Activated naive CD4-positive, alpha-beta T cell treated with anti-CD3 and anti-CD28 coated beads, Interleukin-2, amount 50 U/mL, for 72 hours (primary cell): ENCODE data around the gene SOCS3. TPM values are rescaled to one million over a fixed set of nuclear protein-coding genes. Genes with fewer than 3 reads are reported as not detected.
A peak's percentile ranks its signal among the peaks of the same experiment; 100 is the strongest.

Source experiments
- ATAC-seq, 2 donors: fragments of 150-1000 bp; cut with Tn5 transposase; 2 replicates each; pipeline ENCODE4 v1.10.0; 2021; ENCODE audit warnings: mild to moderate bottlenecking in 2 of 2, moderate library complexity in 2 of 2
- DNase-seq, 2 donors: peaks; one replicate each; pipeline ENCODE4 v3.0.0; 2021 to 2022; ENCODE audit warnings: low spot score in 2 of 2
- H3K27ac Mint-ChIP-seq, 2 donors: one replicate each; pipeline ENCODE4 v1.8.0; 2022; ENCODE audit warnings: mild to moderate bottlenecking in 2 of 2, mixed read lengths in 2 of 2
- H3K36me3 Mint-ChIP-seq, 2 donors: one replicate each; pipeline ENCODE4 v1.8.0; 2022; ENCODE audit warnings: mixed read lengths in 2 of 2
- H3K9me3 Mint-ChIP-seq, 2 donors: one replicate each; pipeline ENCODE4 v1.8.0; 2022; ENCODE audit warnings: mixed read lengths in 2 of 2
- total RNA-seq, 2 donors: library from RNA; stranded (reverse); gene quantifications; one replicate each; pipeline ENCODE4 v1.2.3, GENCODE V29; 2022

SOCS3 gene, protein sequence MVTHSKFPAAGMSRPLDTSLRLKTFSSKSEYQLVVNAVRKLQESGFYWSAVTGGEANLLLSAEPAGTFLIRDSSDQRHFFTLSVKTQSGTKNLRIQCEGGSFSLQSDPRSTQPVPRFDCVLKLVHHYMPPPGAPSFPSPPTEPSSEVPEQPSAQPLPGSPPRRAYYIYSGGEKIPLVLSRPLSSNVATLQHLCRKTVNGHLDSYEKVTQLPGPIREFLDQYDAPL
- 100 to 1,000 TPM; 179 to 182 TPM for total RNA-seq

DNA sequence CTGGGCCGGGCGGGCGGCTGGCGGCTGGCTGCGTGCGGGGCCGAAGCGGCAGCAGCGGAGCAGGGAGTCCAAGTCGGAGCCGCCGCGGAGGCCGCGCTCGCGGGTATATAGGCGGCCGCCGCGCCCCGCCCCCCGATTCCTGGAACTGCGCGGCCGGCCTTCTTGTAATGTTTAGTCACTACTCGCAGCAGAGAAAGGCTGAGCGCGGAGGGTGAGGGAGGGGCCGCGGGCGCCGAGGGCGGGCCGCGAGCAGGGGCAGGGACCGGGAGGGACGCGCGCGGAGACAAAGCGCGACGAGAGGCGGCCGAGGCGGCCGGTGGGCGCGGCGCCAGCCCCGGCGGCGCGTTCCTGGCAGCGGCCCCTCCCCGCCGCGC is at the start of gene SOCS3:
Gene SOCS3, minus strand, starts transcription at position 81 of the 374 bp plus-strand sequence. CDS start 982 bp downstream, outside the sequence.
- no peaks in the 10 kb centered on the region for H3K9me3 Mint-ChIP-seq
- H3K36me3 Mint-ChIP-seq: peaks cover 35 to 37% of the 10 kb centered on the region in 2 donors
- DNase-seq: peak; percentile 99
- ATAC-seq: peak; percentile 64 to 75
- H3K27ac Mint-ChIP-seq: peak within 1 kb of the TSS; percentile 95 to 99

DNA sequence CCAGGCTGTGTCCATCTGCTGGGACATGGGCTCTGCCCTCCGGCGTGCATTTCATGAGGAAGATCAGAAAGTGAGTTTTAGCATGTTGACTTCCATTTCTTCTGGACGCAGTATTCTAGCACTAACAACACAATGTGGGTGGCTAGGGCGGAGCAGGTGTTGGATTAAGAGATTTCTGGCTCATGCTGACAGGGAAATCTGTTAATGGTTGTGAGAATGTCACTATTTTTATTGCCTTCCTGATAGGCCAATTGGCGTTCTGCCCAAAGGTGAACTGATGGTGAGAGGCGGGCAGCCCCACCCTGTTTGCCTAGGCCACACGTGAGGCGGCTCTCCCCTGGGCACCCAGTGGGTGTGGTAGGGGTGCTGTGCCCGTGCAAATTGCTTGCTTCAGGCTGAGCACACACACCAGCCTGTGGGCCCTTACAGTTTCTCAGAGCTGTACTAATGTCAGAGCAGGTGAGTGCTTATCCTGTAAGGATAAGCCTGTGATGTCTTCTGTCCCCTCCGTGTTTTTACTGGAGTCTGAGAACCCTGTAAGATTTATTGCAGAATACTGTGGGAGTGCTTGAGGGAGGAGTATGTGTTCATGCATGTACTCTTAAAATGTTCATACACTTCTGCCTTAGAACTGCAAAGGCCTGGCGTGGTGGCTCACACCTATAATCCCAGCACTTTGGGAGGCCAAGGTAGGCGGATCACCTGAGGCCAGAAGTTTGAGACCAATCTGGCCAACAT is 49.5 kb upstream of the SOCS3 start:
- H3K9me3 Mint-ChIP-seq: no peaks in the 10 kb centered on the region
- H3K27ac Mint-ChIP-seq: peak overlapping the region; percentile 61 to 68
- ATAC-seq (no peak), DNase-seq (no peak)
- H3K36me3 Mint-ChIP-seq: peaks cover 0 to 25% of the 10 kb centered on the region in 2 donors

DNA sequence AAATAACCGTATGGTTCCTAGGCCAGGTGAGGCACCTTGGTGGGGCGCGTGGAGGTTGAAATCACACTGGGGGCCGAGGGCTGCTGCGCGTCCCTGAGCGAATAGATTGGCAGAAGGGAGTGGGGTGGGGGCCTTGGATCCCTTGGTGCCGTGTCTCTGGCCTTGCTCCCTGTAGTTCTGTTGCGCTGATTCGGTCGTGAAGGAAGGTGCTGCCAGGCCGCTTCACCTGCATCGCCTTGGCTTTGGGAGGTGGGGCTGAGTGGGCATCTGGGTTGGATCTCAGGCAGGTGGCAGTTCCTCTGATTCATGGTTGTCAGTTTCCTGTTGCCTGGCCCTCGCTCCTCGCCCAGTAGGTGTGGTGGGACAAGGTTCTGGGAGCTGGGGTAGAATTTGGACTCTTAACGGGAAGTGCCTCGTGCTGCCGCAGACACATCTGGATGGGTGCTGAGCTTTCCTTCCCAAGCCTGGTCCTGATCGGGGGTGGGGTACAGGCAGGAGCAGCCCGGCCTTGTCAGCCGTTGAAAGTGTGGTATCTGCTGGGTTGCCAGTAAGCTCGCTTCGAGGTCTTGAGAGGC is 48.7 kb upstream of the SOCS3 start:
- no peaks in the 10 kb centered on the region for H3K9me3 Mint-ChIP-seq
- H3K36me3 Mint-ChIP-seq: peaks cover 4 to 25% of the 10 kb centered on the region in 2 donors
- H3K27ac Mint-ChIP-seq: peak overlapping the region; percentile 68 to 84
- ATAC-seq: no peak
- DNase-seq: no peak

DNA sequence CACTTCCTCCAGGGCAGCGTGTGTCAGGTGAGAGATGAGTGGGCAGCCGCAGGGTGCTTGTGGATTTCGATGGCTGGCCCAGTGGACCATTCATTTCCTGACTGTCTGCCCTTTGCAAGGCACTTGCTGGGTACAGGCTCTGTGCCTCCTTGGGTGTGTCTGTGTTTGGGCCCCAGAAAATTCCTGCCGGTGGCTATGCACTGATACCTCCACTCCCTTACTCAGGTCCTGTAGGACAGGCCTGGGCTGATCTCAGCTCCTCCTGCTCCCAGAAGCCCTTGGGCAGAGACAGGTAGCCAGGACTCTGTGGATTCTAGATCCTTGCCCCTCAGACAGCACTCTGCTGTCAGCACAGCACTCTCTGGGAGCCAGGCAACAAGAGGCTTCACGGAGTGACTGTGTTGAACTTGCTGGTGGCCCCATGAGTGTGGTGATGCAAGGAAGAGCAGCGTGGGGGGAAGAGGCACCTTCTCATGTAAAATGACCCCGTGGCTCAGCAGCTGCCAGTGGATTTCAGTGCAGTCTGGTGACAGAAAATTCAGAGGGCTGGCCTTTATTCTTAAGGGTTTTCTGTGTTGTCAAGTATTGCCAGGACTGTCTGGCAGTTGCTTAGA is 47.6 kb upstream of the SOCS3 start:
- no peak for DNase-seq
- H3K36me3 Mint-ChIP-seq: peaks cover 12 to 34% of the 10 kb centered on the region in 2 donors
- peak overlapping the region; percentile 68 to 84 for H3K27ac Mint-ChIP-seq
- peak in 1 of 2 donors; percentile 38 for ATAC-seq
- no peaks in the 10 kb centered on the region for H3K9me3 Mint-ChIP-seq

DNA sequence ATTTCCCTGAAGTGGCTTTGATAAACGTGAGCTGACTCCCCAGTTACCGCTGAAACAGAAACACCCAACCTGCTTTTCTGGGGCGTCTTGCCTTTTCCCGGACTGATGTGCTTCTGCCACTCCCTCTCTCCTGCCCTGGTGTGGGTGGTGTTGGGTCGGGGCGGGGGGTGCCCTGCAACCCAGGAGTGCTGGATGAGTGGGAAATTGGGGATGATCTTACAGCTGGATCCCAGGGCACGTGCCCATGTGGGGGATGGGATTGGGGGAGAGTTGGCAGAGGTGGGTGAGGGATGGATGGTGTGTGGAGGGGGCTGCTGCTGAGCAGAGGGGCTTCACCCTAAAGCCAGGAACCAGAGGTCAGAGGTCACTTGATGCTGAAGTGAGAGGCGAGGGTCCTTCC is 47.0 kb upstream of the SOCS3 start:
- DNase-seq (no peak), ATAC-seq (no peak)
- peak overlapping the region; percentile 44 to 84 for H3K27ac Mint-ChIP-seq

DNA sequence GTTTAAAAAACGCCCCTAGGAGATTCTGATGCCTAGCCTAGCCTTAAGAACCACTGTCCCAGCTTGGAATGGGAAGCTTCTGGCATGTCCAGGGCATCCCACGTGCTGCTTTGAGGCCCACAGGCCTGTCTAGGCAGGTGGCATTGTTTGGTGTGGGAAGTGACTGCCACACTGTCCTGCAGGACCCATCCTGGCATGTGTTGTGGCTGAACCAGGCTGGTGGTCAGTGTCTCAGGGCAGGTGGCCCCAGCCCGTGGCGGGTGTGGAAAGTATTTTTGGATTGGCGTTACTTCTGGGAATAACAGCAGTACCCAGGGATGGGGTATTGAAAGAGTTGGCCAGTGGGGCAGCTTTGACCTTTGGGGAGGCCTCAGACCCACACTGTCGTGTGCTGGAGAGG is 46.5 kb upstream of the SOCS3 start:
- Mint-ChIP-seq H3K27ac (peak overlapping the region; percentile 44 to 91), H3K9me3 (no peaks in the 10 kb centered on the region), H3K36me3 (peaks cover 12 to 34% of the 10 kb centered on the region in 2 donors)
- no peak for DNase-seq
- ATAC-seq: no peak

More for the DNA sequence above, 47.0 kb upstream of the SOCS3 start:
- no peaks in the 10 kb centered on the region for H3K9me3 Mint-ChIP-seq
- peaks cover 12 to 34% of the 10 kb centered on the region in 2 donors for H3K36me3 Mint-ChIP-seq

DNA sequence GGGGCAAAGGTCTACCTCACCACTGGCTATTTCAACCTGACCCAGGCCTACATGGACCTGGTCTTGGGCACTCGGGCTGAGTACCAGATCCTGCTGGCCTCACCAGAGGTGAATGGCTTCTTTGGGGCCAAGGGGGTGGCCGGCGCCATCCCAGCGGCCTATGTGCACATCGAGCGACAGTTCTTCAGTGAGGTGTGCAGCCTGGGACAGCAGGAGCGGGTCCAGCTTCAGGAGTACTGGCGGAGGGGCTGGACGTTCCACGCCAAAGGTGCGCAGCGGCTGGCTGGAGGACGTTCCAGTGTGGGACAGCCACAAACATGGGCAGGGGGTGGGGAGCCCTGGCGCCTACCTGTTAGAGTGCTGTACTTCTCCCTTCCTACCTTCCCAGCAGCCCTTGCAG is 43.9 kb upstream of the SOCS3 start:
- no peaks in the 10 kb centered on the region for H3K9me3 Mint-ChIP-seq
- no peak for ATAC-seq
- H3K27ac Mint-ChIP-seq: peak overlapping the region; percentile 7 to 40
- DNase-seq: no peak
- H3K36me3 Mint-ChIP-seq: peaks cover 12 to 29% of the 10 kb centered on the region in 2 donors

DNA sequence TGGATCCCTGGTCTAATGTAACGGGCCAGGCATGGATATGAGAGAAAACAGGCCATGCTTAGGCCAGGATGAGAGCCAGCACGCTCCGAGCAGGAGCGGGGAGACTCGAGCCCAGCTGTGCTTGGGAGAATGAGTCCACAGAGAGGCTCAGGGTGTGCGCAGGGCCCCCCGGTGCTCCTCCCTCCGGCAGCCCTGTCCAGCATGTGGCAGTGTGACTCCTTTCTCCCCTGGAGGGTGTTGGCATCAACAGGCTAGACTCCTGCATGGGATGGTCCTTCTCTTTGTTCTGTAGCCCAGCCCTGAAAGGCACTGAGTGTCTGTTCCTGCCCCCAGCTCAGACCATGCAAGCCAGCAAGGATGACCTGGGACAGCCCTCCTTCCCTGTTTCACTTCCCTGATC is 42.0 kb upstream of the SOCS3 start:
- Mint-ChIP-seq H3K36me3 (peaks cover 12 to 29% of the 10 kb centered on the region in 2 donors), H3K9me3 (no peaks in the 10 kb centered on the region), H3K27ac (peak overlapping the region; percentile 44 to 63)
- DNase-seq (no peak), ATAC-seq (no peak)

DNA sequence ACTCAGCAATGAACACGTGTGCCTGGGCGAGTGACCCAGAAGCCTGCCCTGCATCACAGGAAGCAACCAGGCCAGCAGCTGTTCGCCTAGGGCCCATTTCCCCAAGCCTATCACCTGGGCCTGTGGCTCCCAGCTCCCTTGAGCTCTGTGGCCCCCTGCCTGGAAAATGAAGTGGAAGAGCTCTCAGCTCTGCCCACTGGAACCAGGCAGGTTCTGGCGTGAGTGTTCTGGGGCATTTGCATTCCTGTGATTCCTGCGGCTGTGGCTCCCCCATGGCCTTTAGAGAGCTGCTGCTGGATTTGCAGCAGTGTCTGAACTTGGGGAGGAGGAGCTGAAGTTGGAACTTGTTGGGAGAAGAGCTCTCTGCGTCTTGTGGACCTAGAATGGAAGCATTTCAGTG is 41.4 kb upstream of the SOCS3 start:
- ATAC-seq (no peak), DNase-seq (no peak)
- H3K9me3 Mint-ChIP-seq: no peaks in the 10 kb centered on the region
- H3K27ac Mint-ChIP-seq: peak overlapping the region; percentile 44 to 63
- H3K36me3 Mint-ChIP-seq: peaks cover 12 to 33% of the 10 kb centered on the region in 2 donors

DNA sequence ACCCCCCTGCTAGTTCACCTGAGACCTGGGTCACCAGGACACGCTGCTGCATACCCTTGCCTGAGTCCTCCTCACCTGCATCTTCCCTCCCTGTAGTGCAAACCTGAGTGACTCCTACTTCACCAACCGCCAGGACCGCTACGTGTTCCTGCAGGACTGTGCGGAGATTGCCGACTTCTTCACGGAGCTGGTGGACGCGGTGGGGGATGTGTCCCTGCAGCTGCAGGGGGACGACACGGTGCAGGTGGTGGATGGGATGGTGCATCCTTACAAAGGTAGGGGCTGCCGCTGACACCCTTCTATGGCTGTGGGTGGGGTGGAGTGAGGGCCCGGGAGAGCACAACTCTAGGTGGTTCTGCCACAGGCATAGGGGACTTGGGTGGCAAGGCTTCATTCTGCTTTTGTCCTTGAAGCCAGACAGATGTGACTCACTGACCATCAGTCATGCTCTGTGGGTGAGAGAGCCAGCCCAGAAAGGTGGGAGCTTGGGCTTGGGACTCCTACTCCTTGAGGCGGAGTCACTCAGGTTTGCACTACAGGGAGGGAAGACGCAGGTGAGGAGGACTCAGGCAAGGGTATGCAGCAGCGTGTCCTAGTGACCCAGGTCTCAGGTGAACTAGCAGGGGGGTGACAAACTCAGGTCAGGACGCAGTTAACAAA is 40.8 kb upstream of the SOCS3 start:
- DNase-seq: no peak
- Mint-ChIP-seq H3K27ac (peak overlapping the region; percentile 44 to 68), H3K36me3 (peaks cover 16 to 34% of the 10 kb centered on the region in 2 donors), H3K9me3 (no peaks in the 10 kb centered on the region)
- peak in 1 of 2 donors; percentile 64 for ATAC-seq

DNA sequence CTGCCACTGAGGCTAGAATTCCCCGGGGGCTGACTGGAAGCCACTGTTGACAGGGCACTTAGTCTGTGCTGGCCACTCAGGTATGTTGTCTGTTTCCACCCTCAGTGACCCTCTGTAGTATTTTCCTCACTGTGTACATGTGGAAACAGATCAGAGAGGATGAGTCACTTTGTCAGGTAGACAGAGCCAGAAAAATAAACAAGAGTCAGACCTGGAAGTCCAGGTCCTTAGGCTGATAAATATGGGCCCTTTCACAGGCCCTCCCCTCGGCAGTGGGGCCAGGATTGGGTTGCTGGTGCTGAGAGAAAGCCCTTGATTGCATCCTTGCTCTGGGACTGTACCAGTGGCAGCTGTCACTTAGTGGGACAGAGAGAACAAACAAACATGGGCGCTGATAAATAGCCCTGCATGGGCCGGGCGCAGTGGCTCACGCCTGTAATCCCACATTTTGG is 39.8 kb upstream of the SOCS3 start:
- H3K9me3 Mint-ChIP-seq: no peaks in the 10 kb centered on the region
- H3K27ac Mint-ChIP-seq: no peak overlapping the region
- peaks cover 20 to 26% of the 10 kb centered on the region in 2 donors for H3K36me3 Mint-ChIP-seq
- ATAC-seq (no peak), DNase-seq (no peak)

DNA sequence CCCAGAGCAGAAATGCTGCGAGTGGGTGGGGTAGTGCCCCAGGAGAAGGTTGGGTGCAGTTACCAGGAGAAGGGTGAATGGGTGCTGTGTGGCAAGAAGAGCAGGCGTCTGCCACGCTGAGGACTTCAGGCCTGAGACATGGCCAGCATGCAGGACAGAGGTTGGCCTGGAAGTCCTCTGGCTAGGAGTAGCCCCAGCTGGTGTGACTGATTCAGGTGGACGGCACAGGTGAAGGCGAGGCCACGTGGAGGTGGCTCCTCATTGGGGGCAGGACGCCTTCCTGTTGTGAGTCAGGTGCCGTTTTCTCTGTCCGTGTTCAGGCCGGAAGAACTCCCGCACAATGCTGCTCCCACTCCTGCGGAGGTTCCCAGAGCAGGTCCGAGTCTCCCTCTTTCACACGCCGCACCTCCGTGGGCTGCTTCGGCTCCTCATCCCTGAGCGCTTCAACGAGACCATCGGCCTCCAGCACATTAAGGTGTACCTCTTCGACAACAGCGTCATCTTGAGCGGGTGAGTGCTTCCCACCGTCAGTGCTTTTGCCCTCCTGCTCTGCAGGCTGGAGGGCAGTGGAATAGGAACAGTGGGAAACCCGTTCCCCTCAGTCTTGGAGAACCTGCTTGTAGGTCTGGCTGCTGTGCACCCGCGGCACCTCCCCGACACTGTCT is 39.3 kb upstream of the SOCS3 start:
- Mint-ChIP-seq H3K9me3 (no peaks in the 10 kb centered on the region), H3K27ac (peak overlapping the region in 1 of 2 donors; percentile 22), H3K36me3 (peaks cover 23 to 24% of the 10 kb centered on the region in 2 donors)
- DNase-seq: no peak
- no peak for ATAC-seq

DNA sequence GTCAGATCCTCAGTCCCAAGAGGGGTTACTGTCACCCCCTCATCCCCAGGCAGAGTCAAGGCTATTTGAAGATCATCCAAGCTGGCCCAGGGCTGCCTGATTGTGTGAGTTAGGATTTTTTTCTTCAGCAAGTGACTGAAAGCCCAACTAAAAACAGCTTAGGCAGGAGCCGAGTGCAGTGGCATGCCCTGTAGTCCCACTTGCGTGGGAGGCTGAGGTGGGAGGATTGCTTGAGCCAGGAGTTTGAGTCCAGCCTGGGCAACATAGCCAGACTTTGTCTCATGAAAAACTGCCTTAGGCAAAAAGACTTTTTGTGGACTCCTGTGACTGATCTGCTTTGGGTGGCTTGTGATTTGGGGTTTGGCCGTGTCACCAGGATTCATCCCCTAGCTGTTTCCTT is 38.5 kb upstream of the SOCS3 start:
- DNase-seq (no peak), ATAC-seq (no peak)
- Mint-ChIP-seq H3K9me3 (no peaks in the 10 kb centered on the region), H3K27ac (peak overlapping the region in 1 of 2 donors; percentile 33), H3K36me3 (peaks cover 18 to 20% of the 10 kb centered on the region in 2 donors)

DNA sequence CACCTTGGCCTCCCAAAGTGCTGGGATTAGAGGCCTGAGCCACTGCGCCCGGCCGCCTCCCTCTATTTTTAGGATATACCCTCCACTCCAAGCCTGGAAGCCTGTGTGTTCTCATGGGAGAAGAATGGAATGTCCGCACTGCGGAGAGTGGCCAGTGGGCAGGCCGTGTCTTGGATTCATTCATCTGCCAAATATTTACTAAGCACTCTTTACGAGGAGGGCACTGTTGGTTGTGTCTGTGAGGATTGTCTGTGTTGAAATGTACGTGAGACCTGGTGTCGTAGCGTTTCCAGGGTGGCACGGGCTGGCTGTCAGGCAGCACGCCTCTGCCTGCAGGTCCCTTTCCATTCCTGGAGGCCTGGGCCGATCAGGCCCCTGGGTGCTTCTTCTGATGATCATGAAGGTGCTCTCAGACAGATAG is 37.8 kb upstream of the SOCS3 start:
- no peak for DNase-seq

DNA sequence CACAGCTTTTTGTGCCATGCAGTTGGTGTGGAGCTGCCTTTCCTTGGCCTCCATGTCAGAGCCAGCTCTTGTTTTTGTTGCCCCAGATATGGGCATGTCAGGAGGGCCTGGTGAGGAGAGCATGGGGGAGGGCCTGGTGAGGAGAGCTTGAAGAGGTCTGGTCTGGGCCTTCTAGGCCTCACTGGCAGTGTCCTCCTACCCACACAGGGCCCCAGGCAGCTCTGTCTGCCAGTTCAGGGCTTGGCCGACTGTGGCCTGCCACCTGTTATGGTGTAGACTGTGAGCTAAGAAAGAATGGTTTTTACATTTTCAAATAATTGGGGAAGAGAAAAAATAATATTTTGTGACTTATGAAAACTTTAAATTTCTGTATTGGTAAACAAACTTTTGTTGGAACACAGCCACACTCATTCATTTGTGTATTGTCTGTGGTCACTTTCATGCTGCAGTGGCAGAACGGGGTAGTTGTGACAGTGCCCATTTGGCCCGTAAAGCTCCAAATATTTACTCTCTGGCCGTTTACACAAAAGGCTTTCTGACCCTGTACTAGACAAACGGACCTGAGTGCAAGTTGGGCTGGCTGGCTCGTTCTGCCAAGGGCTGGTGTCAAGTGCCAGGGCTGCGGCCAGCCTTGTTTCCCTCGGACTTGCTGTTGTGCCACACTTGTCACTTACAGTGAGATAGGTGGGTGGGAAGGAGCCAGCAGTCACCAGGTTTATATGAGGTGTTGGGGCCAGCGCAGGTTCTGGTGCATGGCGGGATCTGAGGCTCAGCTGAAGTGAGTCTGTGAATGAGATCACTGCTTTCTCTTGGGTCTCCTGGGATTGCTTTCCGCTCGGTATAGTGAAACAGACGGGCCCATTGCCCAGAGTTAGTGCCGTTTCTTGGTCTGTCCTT is 36.8 kb upstream of the SOCS3 start:
- H3K27ac Mint-ChIP-seq: peak overlapping the region; percentile 56 to 57
- DNase-seq (no peak), ATAC-seq (no peak)
- peaks cover 12 to 13% of the 10 kb centered on the region in 2 donors for H3K36me3 Mint-ChIP-seq
- H3K9me3 Mint-ChIP-seq: no peaks in the 10 kb centered on the region

More for the DNA sequence above, 37.8 kb upstream of the SOCS3 start:
- Mint-ChIP-seq H3K36me3 (peaks cover 12 to 15% of the 10 kb centered on the region in 2 donors), H3K27ac (peak overlapping the region; percentile 33 to 56), H3K9me3 (no peaks in the 10 kb centered on the region)
- no peak for ATAC-seq
